NOMO-1 (cell line): ENCODE measurements around the gene PBX3.

Experiments used
- DNase-seq, 2 experiments: peaks; one replicate each; lab custom pipeline; 2025; ENCODE audit not compliant: unreplicated experiment in 2 of 2; lab: John Stamatoyannopoulos, UW

PBX3 gene

DNA sequence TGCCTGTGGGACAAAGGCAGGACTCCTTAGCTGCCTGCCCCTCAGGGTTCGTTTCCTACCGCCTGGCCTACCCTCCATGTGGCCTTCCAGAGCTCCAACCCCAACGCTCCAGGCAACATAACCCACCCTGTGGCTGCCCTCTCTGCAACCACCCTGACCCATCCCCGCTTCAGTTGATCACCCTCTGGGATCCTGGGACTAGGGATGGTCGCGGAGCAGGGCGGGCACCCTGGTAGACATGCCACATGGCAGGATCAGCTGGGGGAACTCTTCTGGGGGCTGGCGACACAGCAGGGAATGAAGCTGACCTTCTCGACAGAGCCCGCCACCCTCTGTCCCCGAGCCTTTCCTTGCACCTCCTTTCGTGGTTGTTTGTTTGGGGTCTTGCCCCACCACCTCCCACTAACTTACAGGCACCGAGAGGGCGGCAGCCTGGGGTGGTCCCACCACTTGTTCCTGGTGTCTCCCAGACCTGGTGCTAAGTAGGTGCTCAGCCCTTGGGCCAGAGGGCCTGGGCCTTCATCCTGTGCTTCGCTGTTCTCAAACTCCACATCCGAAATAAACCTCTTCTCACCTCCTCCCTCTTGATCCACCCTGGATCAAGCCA, 243.1 kb downstream of the PBX3 start:
- no peak for DNase-seq

DNA sequence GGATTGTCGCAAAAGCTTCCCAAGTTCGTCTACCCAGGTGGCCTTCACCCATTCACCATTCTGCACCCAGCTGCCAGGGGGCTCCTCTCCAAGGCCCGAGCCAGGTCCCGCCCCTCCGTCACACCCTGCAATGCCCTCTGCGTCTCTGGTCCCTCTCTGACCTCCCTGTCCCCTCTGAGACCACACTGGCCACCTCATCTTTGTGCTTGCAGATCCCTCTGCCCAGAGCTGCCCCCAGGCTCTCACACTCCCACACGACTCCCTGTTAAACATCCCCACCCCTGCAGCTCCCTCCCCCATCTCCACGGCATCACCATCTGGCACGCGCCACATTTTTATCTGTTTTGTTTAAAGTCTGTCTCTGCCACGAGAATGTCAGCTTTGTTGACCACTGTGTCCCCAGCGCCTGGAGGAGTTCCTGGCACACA, 243.6 kb downstream of the PBX3 start:
- DNase-seq = no peak

DNA sequence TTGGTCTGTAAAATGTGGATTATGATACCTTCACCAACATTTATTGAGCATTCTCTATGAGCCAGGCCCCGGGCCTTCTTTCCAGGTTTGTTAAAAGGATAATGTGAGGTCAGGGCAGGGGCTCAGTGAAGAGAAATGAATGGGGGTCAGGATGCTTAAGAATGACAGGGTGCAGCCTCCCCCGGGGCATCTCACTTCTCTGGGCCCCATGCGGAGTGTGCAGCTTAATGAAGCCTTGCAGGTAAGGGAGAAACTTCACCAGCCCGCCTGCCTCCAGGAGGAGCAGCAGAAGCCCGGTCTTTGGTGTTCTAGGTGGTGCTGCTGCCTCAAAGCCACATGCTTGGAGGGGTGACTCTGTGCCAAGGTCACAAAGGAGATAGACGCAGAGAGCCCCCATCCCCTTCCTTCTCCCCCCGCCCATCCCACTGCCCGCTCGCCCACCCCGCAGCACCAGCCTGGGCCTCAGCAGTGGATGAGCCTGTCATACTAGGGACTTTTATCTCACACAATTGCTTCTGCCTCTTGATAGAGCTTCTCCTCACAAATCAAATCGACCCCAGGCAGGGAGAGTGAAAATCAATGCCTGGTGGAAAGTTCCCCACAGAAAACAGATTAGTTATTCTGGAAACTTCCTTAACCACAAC, 244.8 kb downstream of the PBX3 start:
- no peak for DNase-seq

DNA sequence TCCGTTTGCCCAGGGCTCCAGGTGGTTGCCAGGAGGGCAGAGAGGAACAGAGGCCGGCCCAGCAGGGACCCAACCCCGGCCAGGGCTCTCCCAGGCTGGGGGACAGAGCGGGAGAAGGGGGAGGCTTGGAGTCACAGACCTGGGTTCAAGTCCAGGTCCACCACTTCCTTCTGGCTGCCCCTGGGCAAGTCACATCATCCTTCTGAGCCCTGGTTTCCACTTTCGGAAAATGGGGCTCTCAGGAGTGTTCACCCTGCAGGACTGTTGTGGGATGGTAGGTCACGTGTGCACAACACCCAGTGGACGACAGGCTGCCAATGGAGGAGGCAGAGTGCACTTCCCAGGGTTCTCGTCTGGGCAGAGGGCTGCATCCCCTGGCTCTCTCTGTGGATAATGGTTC, 245.4 kb downstream of the PBX3 start:
- no peak for DNase-seq

DNA sequence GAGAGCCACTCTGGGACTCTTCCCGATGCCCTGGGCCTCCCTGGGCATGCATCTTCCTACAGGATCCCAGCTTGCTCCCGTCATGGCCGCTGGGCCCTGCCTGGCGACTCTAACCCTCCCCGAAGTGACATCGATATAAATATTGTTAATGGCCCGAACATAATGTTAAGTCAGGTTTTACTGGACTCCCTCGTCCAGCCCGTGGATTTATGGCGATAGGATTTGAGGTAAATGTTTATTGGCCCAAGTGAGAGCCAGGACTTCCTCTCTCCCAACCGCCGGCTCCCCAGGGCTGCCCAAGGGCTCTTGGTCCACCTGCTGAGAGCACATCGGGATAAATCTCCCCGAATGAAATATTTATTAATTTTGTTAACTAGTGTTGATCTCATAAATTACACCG, 246.3 kb downstream of the PBX3 start:
- DNase-seq = no peak

DNA sequence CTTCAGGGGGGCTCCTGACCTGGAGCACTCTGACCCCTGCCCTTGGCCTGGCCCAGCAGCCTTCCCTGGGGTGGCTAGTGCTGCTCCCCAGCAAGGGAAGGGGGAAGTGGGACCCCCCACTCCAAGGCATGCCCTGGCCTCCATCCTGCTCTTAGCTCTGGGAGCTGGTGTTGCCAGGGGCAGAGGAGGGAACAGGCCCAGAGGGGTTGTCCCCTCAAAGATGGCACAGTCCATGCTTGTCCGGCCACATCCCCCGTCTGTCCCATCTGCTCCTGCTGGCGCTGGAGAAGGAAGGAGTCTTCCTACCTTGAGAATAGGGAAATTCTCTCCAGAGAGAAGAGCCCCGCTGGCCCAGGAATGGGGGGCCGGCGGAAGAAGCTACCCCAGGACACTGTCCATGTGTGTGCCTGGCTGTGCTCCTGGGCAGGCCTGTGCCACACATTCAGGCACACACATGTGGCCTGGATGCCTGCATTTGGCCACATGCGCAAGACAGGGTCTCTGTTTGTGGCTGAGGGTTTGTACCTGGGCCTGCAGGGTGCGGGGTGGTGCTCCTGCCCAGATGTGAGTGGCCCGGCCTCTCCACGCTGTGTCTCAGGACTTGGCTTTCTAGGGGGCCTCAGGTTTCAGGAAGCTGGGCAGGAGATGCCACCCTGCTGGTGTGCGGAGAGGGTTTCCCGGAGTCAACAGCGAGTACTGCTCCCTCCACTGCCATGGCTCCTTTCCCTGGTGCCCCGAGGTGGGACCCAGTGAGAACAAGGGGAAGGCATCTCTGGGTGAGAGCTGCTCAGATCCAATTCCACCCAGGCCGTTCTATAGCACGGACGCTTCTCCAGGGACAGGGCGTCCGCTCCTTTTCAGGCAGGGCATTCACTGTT, 247.1 kb downstream of the PBX3 start:
- no peak for DNase-seq

DNA sequence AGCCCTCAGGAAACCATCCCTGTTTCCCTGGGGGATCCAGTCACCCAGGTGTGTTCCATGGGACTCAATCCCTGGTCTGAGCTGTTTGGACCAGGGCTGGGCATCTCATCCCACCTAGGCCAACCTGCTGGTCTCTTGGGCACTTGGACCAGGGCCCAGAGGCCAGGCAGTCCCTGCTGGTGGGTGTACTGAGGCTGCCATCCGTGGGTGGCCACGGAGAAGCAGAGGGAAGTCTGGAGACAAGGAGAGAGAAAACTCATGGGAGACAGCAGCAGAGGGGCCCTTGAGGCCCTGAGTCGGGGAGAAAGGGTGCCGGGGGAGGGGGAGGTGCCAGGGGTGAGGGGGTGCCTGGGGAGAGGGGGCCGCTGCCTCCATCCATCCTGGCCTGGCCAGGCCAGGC, 247.8 kb downstream of the PBX3 start:
- DNase-seq = no peak

DNA sequence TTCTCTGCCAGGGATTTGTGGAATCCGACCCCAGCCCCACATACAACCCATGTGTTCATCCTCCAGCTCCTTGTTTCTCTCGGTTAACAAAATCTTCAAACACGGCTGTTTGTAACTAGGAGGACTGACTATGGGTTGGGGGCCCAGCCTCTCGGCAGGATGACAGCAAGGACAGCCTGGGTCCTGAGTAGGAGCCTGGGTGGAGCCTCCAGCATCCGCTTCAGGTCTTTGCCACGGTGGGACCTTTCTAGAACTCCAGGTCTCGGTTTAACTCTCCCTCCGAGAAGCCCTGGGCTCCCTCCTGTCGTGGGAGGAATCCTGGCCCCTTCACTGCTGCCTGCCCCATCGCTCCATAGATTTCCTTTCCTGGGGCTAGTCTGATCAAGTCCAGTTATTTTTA, 248.5 kb downstream of the PBX3 start:
- no peak for DNase-seq

DNA sequence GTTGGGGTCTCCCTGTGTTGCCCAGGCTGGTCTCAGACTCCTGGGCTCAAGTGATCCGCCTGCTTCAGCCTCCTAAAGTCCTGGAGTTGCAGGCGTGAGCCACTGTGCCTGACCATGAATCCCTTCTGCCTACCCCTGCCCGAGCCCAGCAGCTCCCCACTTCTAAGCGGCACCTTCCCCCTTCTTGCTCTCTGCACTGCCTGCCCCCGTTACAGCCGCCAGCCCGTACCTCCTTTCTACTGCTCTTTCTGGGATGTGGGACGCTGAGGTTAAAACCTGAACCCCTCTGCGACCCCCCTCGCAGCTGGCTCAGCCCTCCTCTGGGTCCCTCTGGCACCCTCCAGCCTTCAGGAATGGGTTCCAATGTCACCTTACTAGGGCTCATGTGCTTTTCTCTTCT, 249.6 kb downstream of the PBX3 start:
- no peak for DNase-seq

DNA sequence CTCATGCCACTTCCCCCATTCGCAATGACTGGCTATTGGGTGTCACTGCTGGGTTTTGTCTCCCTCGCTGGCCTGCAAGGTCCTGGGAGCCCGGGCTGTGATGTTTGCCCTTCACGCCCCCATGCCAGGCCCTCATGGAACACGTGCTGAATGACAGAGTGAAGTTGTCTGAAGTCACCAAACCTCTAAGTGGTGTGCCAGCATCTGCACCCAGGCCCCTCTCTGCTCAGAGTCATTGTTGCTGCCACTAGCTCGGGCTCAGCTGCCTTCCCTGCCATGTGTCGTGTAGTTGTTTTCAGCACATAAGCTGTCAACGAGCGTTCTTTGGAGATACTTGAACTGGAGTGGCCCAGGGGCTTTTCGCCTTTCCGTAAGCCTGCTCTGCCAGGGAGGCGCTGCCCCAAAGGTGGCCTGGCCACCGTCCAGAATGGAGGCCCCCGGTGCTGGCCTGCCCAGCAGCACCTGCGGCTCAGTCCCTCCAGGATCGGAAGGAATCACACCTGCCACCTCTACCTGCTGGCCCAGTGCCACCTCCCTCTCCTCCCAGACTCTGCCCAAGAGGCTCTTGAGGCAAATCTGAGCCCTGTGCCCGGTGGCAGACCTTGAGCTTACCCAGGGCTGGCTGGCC, 250.1 kb downstream of the PBX3 start:
- no peak for DNase-seq

DNA sequence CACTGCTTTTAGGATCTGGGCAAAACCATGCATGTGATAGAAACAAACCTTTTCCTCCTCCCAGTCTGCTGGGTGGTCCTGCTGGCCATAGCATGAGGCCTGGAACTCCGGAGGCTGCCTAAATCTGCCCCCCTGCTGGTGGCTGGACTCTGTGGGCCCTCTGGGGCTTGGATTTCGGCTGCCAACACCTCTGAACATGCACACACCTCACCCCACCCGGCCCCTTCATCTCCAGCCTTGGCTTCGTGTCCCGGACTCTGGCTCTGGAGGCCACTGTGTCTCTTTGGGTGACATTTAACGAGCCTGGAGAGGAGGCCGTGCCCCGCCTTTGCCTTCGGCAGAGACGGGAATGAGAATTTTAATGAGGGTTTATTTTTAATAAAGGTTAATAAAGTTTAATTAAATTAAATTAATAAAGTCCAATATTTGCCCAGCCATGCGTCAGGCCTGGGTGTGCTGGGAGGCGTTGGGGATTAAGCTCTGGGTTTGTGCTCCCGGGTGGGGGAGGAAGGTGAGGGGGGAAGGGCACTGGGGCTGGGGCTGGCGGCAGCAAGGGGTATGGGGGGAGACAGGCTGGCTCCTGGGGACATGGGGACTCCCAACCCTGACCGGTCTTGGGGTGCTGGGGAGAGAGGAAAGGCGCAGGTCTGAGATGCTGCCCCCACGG, 251.8 kb downstream of the PBX3 start:
- no peak for DNase-seq

DNA sequence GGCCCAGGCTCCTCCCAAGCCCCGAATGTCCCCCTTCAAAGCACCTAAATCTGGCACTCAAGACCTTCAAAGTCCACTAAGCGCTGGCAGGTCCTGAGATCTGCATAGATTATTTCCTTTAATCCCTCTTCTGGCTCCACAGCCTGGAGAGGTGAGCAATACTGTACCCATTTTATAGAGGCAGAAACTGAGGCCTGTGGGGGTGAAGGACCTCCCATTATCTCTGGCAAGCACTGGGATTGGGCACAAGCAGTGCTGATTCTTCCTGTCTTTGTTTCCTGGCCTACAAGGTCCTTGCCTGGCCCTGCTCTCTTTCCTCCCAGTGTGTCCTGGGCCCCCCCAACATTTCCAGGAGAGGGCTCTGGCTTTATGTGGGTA, 252.3 kb downstream of the PBX3 start:
- DNase-seq = no peak

DNA sequence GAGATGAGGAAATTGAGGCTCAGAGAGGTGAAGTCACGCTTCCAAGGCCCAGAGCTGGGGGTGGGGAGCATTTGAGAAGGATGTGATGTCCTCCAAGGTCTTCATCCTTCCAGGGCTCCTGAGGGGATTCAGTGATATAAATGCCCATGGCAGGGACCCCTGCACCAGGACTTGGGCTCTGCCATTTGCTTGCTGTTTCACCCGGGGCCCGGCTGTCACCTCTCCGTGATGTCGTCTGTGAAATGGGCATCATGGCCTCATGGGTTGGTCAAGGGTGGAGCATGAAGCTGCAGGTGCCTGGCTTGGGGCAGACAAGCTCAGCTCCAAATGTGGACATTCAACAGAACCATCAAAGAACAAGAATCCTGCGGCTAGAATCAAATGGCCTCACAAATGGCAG, 253.1 kb downstream of the PBX3 start:
- DNase-seq = no peak

DNA sequence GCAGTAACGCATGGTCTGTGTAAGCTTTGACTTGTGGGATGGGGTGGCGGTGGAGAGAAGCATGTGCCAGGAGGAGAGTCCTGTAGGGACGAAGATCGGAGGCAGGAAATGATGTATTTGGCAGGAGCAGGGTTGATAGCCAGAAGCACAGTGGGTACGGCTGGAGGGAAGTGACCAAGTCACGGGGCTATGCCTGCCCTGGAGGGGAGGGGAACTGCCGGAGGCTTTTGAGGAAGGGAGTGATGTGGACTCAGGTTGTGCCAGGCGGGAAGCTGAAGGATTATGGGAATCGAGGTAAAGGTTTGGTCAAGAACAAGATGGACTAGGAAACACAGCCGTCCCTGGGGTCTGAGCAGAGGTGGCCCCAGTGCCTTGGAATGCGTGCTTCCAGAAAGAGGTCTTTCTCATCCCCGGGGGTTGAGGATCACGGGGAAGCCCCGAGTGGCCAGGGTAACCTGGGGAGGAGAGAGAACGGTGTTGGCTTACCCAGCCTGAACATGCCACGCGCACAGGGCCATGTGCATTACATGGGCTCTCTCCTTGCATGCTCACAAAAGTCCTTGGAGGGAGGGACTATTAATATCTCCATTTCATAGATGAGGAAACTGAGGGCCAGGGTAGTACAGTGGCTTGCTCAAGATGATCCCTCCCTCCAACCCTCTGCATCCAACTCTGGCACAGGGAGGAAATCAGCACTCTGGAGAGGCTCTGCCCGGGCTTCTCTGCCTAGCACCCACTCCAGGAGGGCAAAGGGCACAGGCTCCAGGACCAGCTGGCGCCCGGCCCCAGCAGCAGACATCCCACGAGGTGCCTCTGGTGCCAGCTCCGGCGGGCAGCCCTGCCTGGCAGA, 253.8 kb downstream of the PBX3 start:
- no peak for DNase-seq

DNA sequence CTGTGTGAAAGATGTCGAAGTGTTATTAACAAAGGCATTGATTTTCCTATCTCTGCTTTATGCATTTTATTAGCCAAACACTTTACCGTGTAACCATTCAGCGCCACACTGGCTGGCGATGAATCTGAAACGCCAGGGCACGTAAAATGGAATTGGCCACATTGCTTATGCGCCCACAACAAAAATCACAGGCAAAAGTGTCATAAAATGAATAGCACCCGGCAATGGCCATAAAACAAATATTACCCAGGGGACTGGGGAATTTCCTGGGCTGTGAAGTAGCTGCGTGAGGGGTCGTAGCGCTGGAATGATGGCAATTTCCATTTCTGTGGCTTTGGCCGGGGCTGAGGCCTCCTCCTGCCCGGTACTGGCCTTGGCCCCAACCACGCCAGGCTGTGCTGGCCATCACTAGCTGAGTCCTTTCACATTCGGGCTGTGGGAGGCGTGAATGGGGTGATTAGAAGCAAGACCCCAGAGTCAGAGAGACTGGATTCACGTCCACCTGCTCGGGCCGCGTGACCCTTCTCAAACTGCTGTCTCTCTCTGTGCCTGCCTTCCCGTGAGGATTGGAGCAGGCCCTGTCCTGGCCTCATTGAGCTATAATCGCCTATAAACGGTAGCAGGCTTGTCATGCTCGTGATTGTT, 254.5 kb downstream of the PBX3 start:
- no peak for DNase-seq

DNA sequence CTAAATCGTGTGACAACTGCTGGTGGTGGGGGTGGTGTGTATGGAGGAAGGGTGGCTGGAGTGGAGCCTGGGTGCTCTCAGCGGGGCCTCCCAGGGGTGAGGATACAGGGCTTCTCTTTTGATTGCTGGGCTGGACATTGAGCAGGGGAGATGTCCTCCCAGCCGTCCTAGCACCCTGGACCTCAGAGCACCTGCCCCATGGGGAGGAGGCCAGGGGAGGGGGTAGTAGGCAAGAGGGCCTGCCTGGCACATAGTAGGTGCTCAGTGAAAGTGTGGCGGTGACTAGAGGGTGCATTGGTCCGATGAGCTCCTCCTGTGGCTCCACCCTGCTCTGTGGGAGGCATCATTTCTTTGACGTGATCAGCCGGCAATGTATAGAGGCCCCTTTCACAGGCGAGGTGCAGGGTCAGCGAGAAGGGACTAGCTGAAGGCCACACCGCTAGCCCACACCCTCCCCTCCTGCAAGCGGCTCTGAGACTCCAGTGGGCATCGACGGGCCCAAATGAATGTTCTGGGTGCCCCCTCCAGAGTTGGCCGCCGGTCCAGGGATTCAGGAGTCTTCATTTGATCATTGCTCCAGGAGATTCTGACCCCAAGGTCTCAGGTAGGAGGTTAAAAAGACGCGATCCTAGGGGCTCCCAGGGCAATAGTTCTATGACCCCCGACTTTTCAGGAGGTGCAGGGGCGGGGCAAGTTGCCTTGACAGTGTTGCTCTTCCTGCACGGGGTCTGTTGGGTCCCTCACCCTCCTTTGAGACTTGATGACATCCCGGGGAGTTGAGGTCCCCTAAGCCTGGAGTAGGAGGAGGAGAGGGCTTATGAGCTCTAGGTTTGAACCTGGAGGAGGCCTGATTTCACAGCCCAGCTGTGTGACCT, 255.5 kb downstream of the PBX3 start:
- DNase-seq = no peak

DNA sequence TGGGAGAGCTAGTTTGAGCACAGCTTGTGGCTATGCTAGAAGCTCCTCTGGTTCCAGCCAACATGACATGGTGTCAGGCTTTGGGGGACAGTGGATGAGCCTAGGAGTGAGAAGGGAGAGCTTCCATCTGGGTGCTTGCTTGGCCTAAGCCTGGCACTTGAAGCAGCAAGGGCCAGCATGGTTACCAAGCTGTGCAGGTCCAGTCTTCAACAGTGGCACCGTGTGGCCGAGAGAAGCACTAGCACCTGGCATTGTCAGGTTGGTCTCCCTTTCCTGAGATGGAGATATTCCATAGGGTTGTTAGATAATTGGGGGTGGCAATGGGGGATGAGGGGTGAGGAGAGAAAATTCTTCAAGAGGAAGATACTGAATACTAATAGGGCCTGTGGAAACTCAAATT, 261.9 kb downstream of the PBX3 start:
- no peak for DNase-seq

DNA sequence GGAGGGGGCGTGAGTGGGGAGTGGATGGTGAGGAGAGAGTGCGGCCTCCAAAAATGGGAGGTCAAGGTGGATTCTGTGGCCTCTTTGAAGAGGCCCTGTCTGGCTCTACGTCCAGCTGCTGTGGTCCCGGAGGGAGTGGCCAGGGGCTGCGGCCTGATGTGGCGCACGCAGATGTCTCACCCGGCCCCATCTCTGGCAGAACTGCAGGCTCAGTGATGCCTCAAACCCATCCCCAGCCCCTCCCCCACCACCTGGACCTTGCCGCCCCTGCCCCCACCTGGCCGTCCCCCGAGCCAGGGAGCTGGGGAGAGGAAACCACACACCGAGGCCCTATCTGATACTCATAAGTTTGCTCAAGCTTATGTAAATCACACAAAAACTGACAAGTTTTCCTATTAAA, 267.6 kb downstream of the PBX3 start:
- DNase-seq = no peak

DNA sequence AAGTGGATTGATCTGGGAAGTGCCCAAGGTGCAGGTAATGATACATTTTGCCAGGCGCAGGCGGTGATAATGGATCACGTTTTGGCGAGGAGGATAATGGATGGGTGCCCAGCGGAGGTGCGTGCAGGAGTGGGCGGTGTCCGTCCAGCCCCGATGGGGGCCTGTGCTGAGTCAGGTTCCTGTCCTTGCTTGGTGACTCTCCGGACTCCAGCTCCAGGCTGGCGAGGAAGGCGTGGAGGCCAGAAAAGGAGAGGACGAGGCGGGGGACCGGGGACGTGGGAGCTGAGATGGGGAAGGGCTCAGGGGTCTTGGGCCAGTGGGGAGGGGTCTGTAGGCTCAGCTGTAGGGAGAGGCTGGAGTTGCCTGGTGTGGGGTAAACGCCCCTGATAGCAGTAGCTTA, 268.3 kb downstream of the PBX3 start:
- no peak for DNase-seq
